ENCODE measurements around the gene STK40. TPM values are rescaled to one million over a fixed set of nuclear protein-coding genes. Genes with fewer than 3 reads are reported as not detected.

Gene STK40
- polyA plus RNA-seq, 1 donor: 36.6 TPM

DNA sequence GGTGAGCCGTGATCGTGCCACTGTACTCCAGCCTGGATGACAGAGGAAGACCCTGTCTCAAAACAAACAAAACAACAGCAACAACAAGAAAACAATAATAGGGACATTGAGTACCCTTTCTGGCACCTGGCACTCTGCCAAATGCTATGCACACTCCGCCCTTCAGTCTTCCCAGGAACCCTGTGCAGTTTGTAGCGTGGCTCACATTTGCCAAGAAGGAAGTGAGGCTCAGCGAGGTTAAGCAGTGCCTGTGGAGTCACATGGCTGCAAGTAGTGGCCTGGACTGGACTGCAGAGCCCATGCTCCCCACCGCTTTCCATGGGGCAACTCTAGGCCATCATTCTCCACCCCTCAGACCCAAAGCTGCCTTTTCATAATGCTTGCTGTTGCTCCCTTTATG is 57.0 kb downstream of the STK40 start:
- peaks cover 10% of the 10 kb centered on the region for H3K4me1 ChIP-seq (ENCODE audit: control insufficient read depth, insufficient read depth, low read length)
- peaks cover 13% of the 10 kb centered on the region for H3K27me3 ChIP-seq (ENCODE audit: control insufficient read depth, insufficient read depth, low read length)
- H3K27ac ChIP-seq (ENCODE audit: low read length): no peak overlapping the region
- WGBS (ENCODE audit: insufficient coverage, low lambda C conversion rate): no CpG with 5 or more reads among the region's 6 CpGs
- no peak overlapping the region for H3K4me3 ChIP-seq (ENCODE audit: low read length)
- DNase-seq: peak in 1 of 2 donors; percentile 28
- no peaks in the 10 kb centered on the region for H3K9me3 ChIP-seq (ENCODE audit: control insufficient read depth, low read depth, low read length)
- no peaks in the 10 kb centered on the region for H3K36me3 ChIP-seq (ENCODE audit: control insufficient read depth, insufficient read depth, low read length)

- Histone ChIP-seq H3K36me3 (ENCODE audit: control insufficient read depth, insufficient read depth, low read length) (no peaks in the 10 kb centered on the region), H3K27ac (ENCODE audit: low read length) (no peak overlapping the region), H3K4me1 (ENCODE audit: control insufficient read depth, insufficient read depth, low read length) (peaks cover 10% of the 10 kb centered on the region), H3K4me3 (ENCODE audit: low read length) (no peak overlapping the region), H3K27me3 (ENCODE audit: control insufficient read depth, insufficient read depth, low read length) (peaks cover 13% of the 10 kb centered on the region), H3K9me3 (ENCODE audit: control insufficient read depth, low read depth, low read length) (no peaks in the 10 kb centered on the region)
- no peak for DNase-seq
- no CpG with 5 or more reads among the region's 6 CpGs for WGBS (ENCODE audit: insufficient coverage, low lambda C conversion rate)
Measured at GRCh38 chr1:36328088-36328480, 57.6 kb downstream of the STK40 start.

GRCh38 chr1:36327421-36328087 is 58.2 kb downstream of the STK40 start:
- Histone ChIP-seq H3K27me3 (ENCODE audit: control insufficient read depth, insufficient read depth, low read length) (peaks cover 14% of the 10 kb centered on the region), H3K4me1 (ENCODE audit: control insufficient read depth, insufficient read depth, low read length) (peaks cover 10% of the 10 kb centered on the region), H3K4me3 (ENCODE audit: low read length) (no peak overlapping the region), H3K36me3 (ENCODE audit: control insufficient read depth, insufficient read depth, low read length) (no peaks in the 10 kb centered on the region), H3K27ac (ENCODE audit: low read length) (no peak overlapping the region), H3K9me3 (ENCODE audit: control insufficient read depth, low read depth, low read length) (no peaks in the 10 kb centered on the region)
- WGBS (ENCODE audit: insufficient coverage, low lambda C conversion rate): no CpG with 5 or more reads among the region's 9 CpGs
- DNase-seq: no peak

- DNase-seq: peak in 1 of 2 donors; percentile 30
- Histone ChIP-seq H3K36me3 (ENCODE audit: control insufficient read depth, insufficient read depth, low read length) (no peaks in the 10 kb centered on the region), H3K4me1 (ENCODE audit: control insufficient read depth, insufficient read depth, low read length) (peaks cover 15% of the 10 kb centered on the region), H3K27ac (ENCODE audit: low read length) (no peak overlapping the region), H3K9me3 (ENCODE audit: control insufficient read depth, low read depth, low read length) (peaks cover 6% of the 10 kb centered on the region), H3K4me3 (ENCODE audit: low read length) (no peak overlapping the region), H3K27me3 (ENCODE audit: control insufficient read depth, insufficient read depth, low read length) (peaks cover 5% of the 10 kb centered on the region)
- no CpG with 5 or more reads among the region's 6 CpGs for WGBS (ENCODE audit: insufficient coverage, low lambda C conversion rate)
Measured at GRCh38 chr1:36326499-36326898, 59.2 kb downstream of the STK40 start.

GRCh38 chr1:36324353-36324703 is 61.4 kb downstream of the STK40 start:
- peak overlapping the region; percentile 74 for H3K27ac ChIP-seq (ENCODE audit: low read length)
- peaks cover 3% of the 10 kb centered on the region for H3K27me3 ChIP-seq (ENCODE audit: control insufficient read depth, insufficient read depth, low read length)
- peaks cover 3% of the 10 kb centered on the region for H3K36me3 ChIP-seq (ENCODE audit: control insufficient read depth, insufficient read depth, low read length)
- peaks cover 9% of the 10 kb centered on the region for H3K9me3 ChIP-seq (ENCODE audit: control insufficient read depth, low read depth, low read length)
- peaks cover 19% of the 10 kb centered on the region for H3K4me1 ChIP-seq (ENCODE audit: control insufficient read depth, insufficient read depth, low read length)
- WGBS (ENCODE audit: insufficient coverage, low lambda C conversion rate): no CpG with 5 or more reads among the region's 9 CpGs
- DNase-seq: no peak
- H3K4me3 ChIP-seq (ENCODE audit: low read length): peak overlapping the region; percentile 46

GRCh38 chr1:36323636-36324352 is 61.9 kb downstream of the STK40 start, which contains the start of gene EVA1B:
Gene EVA1B, minus strand, starts transcription at chr1:36323645. Its CDS starts 608 bp downstream, at chr1:36323037.
- peaks cover 3% of the 10 kb centered on the region for H3K27me3 ChIP-seq (ENCODE audit: control insufficient read depth, insufficient read depth, low read length)
- H3K36me3 ChIP-seq (ENCODE audit: control insufficient read depth, insufficient read depth, low read length): peaks cover 7% of the 10 kb centered on the region
- peak within 1 kb of the TSS; percentile 74 for H3K27ac ChIP-seq (ENCODE audit: low read length)
- peaks cover 9% of the 10 kb centered on the region for H3K9me3 ChIP-seq (ENCODE audit: control insufficient read depth, low read depth, low read length)
- no CpG with 5 or more reads among the region's 36 CpGs for WGBS (ENCODE audit: insufficient coverage, low lambda C conversion rate)
- peaks cover 19% of the 10 kb centered on the region for H3K4me1 ChIP-seq (ENCODE audit: control insufficient read depth, insufficient read depth, low read length)
- DNase-seq: peak; percentile 76 to 84
- H3K4me3 ChIP-seq (ENCODE audit: low read length): peak within 1 kb of the TSS; percentile 49

- Histone ChIP-seq H3K9me3 (ENCODE audit: control insufficient read depth, low read depth, low read length) (peaks cover 9% of the 10 kb centered on the region), H3K27me3 (ENCODE audit: control insufficient read depth, insufficient read depth, low read length) (peaks cover 3% of the 10 kb centered on the region), H3K4me3 (ENCODE audit: low read length) (peak overlapping the region; percentile 49), H3K36me3 (ENCODE audit: control insufficient read depth, insufficient read depth, low read length) (peaks cover 7% of the 10 kb centered on the region), H3K27ac (ENCODE audit: low read length) (peak overlapping the region; percentile 52), H3K4me1 (ENCODE audit: control insufficient read depth, insufficient read depth, low read length) (peaks cover 19% of the 10 kb centered on the region)
- WGBS (ENCODE audit: insufficient coverage, low lambda C conversion rate): no CpG with 5 or more reads among the region's 83 CpGs
- DNase-seq: peak in 1 of 2 donors; percentile 68
Measured at GRCh38 chr1:36322786-36323635, 62.7 kb downstream of the STK40 start.

DNA sequence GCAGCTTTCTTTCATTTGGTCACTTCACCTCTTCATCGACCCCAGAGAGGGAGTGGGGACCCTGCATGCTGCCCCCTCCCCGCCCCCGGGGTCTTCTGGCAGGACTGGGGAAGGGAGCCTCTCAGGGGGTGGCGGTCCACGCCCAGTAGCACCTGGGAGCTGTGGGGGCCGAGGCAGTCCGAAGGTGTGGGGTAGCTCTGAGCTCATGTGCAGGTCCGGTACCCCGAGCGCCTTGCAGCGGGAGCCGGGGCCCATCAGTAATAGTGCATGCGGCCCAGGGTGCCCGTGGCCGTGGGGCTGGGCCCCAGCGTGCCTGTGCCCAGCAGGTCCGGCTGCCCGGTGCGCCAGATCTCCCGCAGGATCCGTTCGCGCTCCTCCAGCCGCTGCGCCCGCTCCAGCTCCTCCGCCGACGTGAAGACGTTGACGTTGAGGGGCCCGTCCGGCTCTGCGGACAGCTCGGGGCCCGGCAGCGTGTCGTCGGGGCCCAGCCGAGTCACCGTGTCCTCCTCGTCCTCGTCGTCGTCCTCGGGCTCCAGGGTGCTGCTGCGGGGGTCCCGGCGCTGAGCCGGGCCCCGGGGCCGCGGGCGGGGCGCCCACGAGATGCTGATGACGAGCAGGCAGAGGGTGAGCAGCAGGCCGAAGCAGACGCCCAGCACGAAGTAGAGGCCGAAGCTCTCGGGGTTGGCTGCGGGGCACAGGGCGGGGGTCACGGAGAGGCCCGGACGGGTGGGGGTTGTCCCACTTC is 63.5 kb downstream of the STK40 start:
- no CpG with 5 or more reads among the region's 67 CpGs for WGBS (ENCODE audit: insufficient coverage, low lambda C conversion rate)
- peak overlapping the region; percentile 49 for H3K4me3 ChIP-seq (ENCODE audit: low read length)
- H3K9me3 ChIP-seq (ENCODE audit: control insufficient read depth, low read depth, low read length): peaks cover 9% of the 10 kb centered on the region
- H3K27me3 ChIP-seq (ENCODE audit: control insufficient read depth, insufficient read depth, low read length): peaks cover 3% of the 10 kb centered on the region
- H3K27ac ChIP-seq (ENCODE audit: low read length): peak overlapping the region; percentile 5
- peaks cover 9% of the 10 kb centered on the region for H3K36me3 ChIP-seq (ENCODE audit: control insufficient read depth, insufficient read depth, low read length)
- DNase-seq: no peak
- H3K4me1 ChIP-seq (ENCODE audit: control insufficient read depth, insufficient read depth, low read length): peaks cover 19% of the 10 kb centered on the region

- Histone ChIP-seq H3K9me3 (ENCODE audit: control insufficient read depth, low read depth, low read length) (peaks cover 9% of the 10 kb centered on the region), H3K4me3 (ENCODE audit: low read length) (peak overlapping the region; percentile 42), H3K27me3 (ENCODE audit: control insufficient read depth, insufficient read depth, low read length) (peaks cover 3% of the 10 kb centered on the region), H3K27ac (ENCODE audit: low read length) (peak overlapping the region; percentile 43), H3K4me1 (ENCODE audit: control insufficient read depth, insufficient read depth, low read length) (peaks cover 19% of the 10 kb centered on the region), H3K36me3 (ENCODE audit: control insufficient read depth, insufficient read depth, low read length) (peaks cover 9% of the 10 kb centered on the region)
- WGBS (ENCODE audit: insufficient coverage, low lambda C conversion rate): no CpG with 5 or more reads among the region's 59 CpGs
- DNase-seq: peak; percentile 70 to 76
Measured at GRCh38 chr1:36321119-36321951, 64.4 kb downstream of the STK40 start.

Measured in large intestine (tissue), 3 donors.